ENCODE results near the gene PRRG2.
A peak's percentile ranks its signal among the peaks of the same experiment; 100 is the strongest.

The PRRG2 gene

GRCh38 chr19:49557641-49558325 lies 23.3 kb upstream of the PRRG2 start:
- DNase-seq, result no peak

GRCh38 chr19:49558591-49558990 lies 22.5 kb upstream of the PRRG2 start:
- DNase-seq, result no peak

GRCh38 chr19:49559443-49559842 lies 21.7 kb upstream of the PRRG2 start:
- DNase-seq, result no peak

- no peak for DNase-seq
These were observed 21.2 kb upstream of the PRRG2 start for GRCh38 chr19:49559928-49560327.

GRCh38 chr19:49560358-49560900 lies 20.7 kb upstream of the PRRG2 start:
- DNase-seq, result peak in 1 of 2 donors; percentile 9

- DNase-seq, result no peak
These were observed 16.5 kb upstream of the PRRG2 start for GRCh38 chr19:49564616-49565045.

- DNase-seq, result no peak
These were observed 15.9 kb upstream of the PRRG2 start for GRCh38 chr19:49565261-49565660.

- DNase-seq, result no peak
These were observed 14.8 kb upstream of the PRRG2 start for GRCh38 chr19:49566302-49566701.

GRCh38 chr19:49567861-49568441 lies 13.2 kb upstream of the PRRG2 start:
- DNase-seq, result no peak

- DNase-seq, result peak; percentile 71 to 95
These were observed 10.8 kb upstream of the PRRG2 start for GRCh38 chr19:49570138-49570856.

- peak in 1 of 2 donors; percentile 7 for DNase-seq
These were observed 10.0 kb upstream of the PRRG2 start for GRCh38 chr19:49570997-49571676.

GRCh38 chr19:49573009-49573408 lies 8.1 kb upstream of the PRRG2 start:
- no peak for DNase-seq

GRCh38 chr19:49573425-49573824 lies 7.7 kb upstream of the PRRG2 start:
- no peak for DNase-seq

- DNase-seq, result no peak
These were observed 6.8 kb upstream of the PRRG2 start for GRCh38 chr19:49574206-49574755.

- no peak for DNase-seq
These were observed 1.9 kb upstream of the PRRG2 start for GRCh38 chr19:49579193-49579592.

- no peak for DNase-seq
These were observed 1.2 kb upstream of the PRRG2 start for GRCh38 chr19:49579947-49580263.

- peak; percentile 94 to 99 for DNase-seq
These were observed 681 bp upstream of the PRRG2 start, which contains the start of gene NOSIP for GRCh38 chr19:49580264-49581006. Gene NOSIP, minus strand, starts transcription at chr19:49580556. Its CDS starts 19,865 bp downstream, at chr19:49560691.

- DNase-seq, result no peak
These were observed 2.1 kb downstream of the PRRG2 start for GRCh38 chr19:49583239-49583638.

GRCh38 chr19:49585023-49585422 lies 3.9 kb downstream of the PRRG2 start:
- DNase-seq, result no peak

GRCh38 chr19:49587227-49587626 lies 6.1 kb downstream of the PRRG2 start:
- DNase-seq, result no peak

- no peak for DNase-seq
These were observed 7.4 kb downstream of the PRRG2 start for GRCh38 chr19:49588365-49589122.

Measured in inflammatory macrophage treated with lipopolysaccharide for 1 hour (primary cell).